K562 (cell line): ENCODE measurements around the gene PRSS1. TPM values are rescaled to one million over a fixed set of nuclear protein-coding genes. Genes with fewer than 3 reads are reported as not detected.
A peak's percentile ranks its signal among the peaks of the same experiment; 100 is the strongest.

Source experiments
- ATF1 ChIP-seq, 2 experiments: fragments of 450-650 bp in 1 of 2; IDR thresholded peaks; 2 replicates each; pipeline ENCODE4 v1.6.1; 2016; ENCODE audit warnings: missing compliant biosample characterization in 1 of 2, missing genetic modification characterization in 1 of 2
- BRCA1 ChIP-seq, 2 experiments: fragments of 450-650 bp in 1 of 2; sonication (generic) in 1 of 2; formaldehyde crosslinking in 1 of 2; IDR thresholded peaks; 2 replicates each; pipeline versions ENCODE4 v1.5.0 to v1.6.1; 2017 to 2020; ENCODE audit warnings: mild to moderate bottlenecking in 1 of 2, missing genetic modification reagents in 1 of 2
- CTBP1 ChIP-seq: fragments of 450-650 bp; IDR thresholded peaks from 2 replicates; pipeline ENCODE4 v1.6.1; 2016; ENCODE audit warnings: borderline replicate concordance
- DIDO1 ChIP-seq: fragments of 450-650 bp; IDR thresholded peaks from 2 replicates; pipeline ENCODE4 v1.6.1; 2016; ENCODE audit warnings: low read depth, missing biosample characterization, missing genetic modification characterization
- DMBX1 ChIP-seq: fragments of 250-450 bp; sonication (Bioruptor Pico); IDR thresholded peaks from 2 replicates; pipeline ENCODE4 v1.8.0; 2022; ENCODE audit warnings: inconsistent platforms, mild to moderate bottlenecking, moderate library complexity, borderline replicate concordance
- LCOR ChIP-seq: sonication (generic); formaldehyde crosslinking; IDR thresholded peaks from 2 replicates; pipeline ENCODE4 v1.8.0; 2022; ENCODE audit warnings: mild to moderate bottlenecking, missing genetic modification reagents
- MYC ChIP-seq, 2 experiments: fragments of 250-450 bp in 1 of 2; sonication (Bioruptor Pico) in 1 of 2; IDR thresholded peaks; 2 replicates each; pipeline versions ENCODE4 v1.5.1 to v1.6.1; 2012 to 2021; ENCODE audit warnings: low read depth in 2 of 2, borderline replicate concordance in 1 of 2, improper control_type of control experiment in 1 of 2, low read length in 1 of 2, mild to moderate bottlenecking in 1 of 2, moderate library complexity in 1 of 2
- RNF2 ChIP-seq: sonication (generic); IDR thresholded peaks from 2 replicates; pipeline ENCODE4 v1.6.1; 2016
- SOX6 ChIP-seq: fragments of 450-650 bp; IDR thresholded peaks from 2 replicates; pipeline ENCODE4 v1.6.1; 2014; ENCODE audit warnings: mild to moderate bottlenecking
- TAL1 ChIP-seq: fragments of 450-650 bp; IDR thresholded peaks from 2 replicates; pipeline ENCODE4 v1.6.1; 2016; ENCODE audit warnings: mild to moderate bottlenecking
- TCF3 ChIP-seq: sonication (generic); formaldehyde crosslinking; IDR thresholded peaks from 2 replicates; pipeline ENCODE4 v1.4.0; 2020; ENCODE audit warnings: mild to moderate bottlenecking, missing genetic modification reagents
- TRIM24 ChIP-seq, 2 experiments: fragments of 450-650 bp; IDR thresholded peaks; 2 replicates each; pipeline ENCODE4 v1.6.1; 2016
- ZFX ChIP-seq: sonication (generic); formaldehyde crosslinking; IDR thresholded peaks from 2 replicates; pipeline ENCODE4 v1.8.0; 2022; ENCODE audit warnings: mild to moderate bottlenecking, missing genetic modification reagents, moderate library complexity
- ZKSCAN1 ChIP-seq: fragments of 150-350 bp; IDR thresholded peaks from 2 replicates; pipeline ENCODE4 v1.6.1; 2016; ENCODE audit warnings: low read depth, low read length
- ZNF165 ChIP-seq: fragments of 250-450 bp; sonication (Bioruptor Pico); IDR thresholded peaks from 2 replicates; pipeline ENCODE4 v1.4.0; 2020; ENCODE audit warnings: borderline replicate concordance
- ZNF436 ChIP-seq: fragments of 250-450, 450-650 bp; sonication (Bioruptor Pico); formaldehyde crosslinking; IDR thresholded peaks from 2 replicates; pipeline ENCODE4 v1.7.0; 2020; ENCODE audit warnings: mild to moderate bottlenecking
- polyA plus RNA-seq, 8 experiments: library from polyadenylated mRNA; depleted of rRNA in 4 of 8; stranded (reverse) in 5 of 8; unstranded in 3 of 8; fragments of >200 nt; fragmentation: Nextera tagmentation in 2 of 8; fragmentation: Illumina TruSeq in 1 of 8; extraction: Ambion mirVana in 2 of 8; extraction: Trizol in 1 of 8; gene quantifications; 2 replicates each; pipeline versions ENCODE4 v1.2.1 to v1.2.3, GENCODE V29; 2011 to 2014; ENCODE audit warnings: inconsistent platforms in 1 of 8, missing spikeins in 1 of 8
- total RNA-seq, 7 experiments: library from RNA; depleted of rRNA in 6 of 7; stranded (reverse); fragments of >200 nt in 6 of 7; fragmentation: Illumina TruSeq in 2 of 7; extraction: Trizol in 2 of 7; gene quantifications; 2 replicates each; pipeline versions ENCODE4 v1.2.1 to v1.2.3, GENCODE V29; 2011 to 2021; ENCODE audit warnings: low replicate concordance in 1 of 7
- TF ChIP-seq, protein P1 (sequence below), 2 experiments: fragments of 250-450 bp in 1 of 2; fragments of 450-650 bp in 1 of 2; sonication (Bioruptor Pico) in 1 of 2; IDR thresholded peaks; 2 replicates each; pipeline versions ENCODE4 v1.6.1 to v1.8.0; 2016 to 2021; ENCODE audit warnings: mild to moderate bottlenecking in 2 of 2, moderate library complexity in 2 of 2, missing compliant biosample characterization in 1 of 2, missing genetic modification characterization in 1 of 2
- TF ChIP-seq, protein P2 (sequence below): sonication (generic); formaldehyde crosslinking; IDR thresholded peaks from 2 replicates; pipeline ENCODE4 v1.8.0; 2022; ENCODE audit warnings: missing genetic modification reagents, mild to moderate bottlenecking, moderate library complexity, borderline replicate concordance
- TF ChIP-seq, protein P3 (sequence below): sonication (generic); formaldehyde crosslinking; IDR thresholded peaks from 2 replicates; pipeline ENCODE4 v1.8.0; 2022; ENCODE audit warnings: mild to moderate bottlenecking, missing genetic modification reagents, borderline replicate concordance

PRSS1 gene
- total and polyA plus RNA-seq, 9 of the 15 experiments (the other 6 are each of a cell fraction or from before 2014, with no cell fraction given) = 0.07 to 6.6 (median 0.20) TPM; not detected in 6

DNA sequence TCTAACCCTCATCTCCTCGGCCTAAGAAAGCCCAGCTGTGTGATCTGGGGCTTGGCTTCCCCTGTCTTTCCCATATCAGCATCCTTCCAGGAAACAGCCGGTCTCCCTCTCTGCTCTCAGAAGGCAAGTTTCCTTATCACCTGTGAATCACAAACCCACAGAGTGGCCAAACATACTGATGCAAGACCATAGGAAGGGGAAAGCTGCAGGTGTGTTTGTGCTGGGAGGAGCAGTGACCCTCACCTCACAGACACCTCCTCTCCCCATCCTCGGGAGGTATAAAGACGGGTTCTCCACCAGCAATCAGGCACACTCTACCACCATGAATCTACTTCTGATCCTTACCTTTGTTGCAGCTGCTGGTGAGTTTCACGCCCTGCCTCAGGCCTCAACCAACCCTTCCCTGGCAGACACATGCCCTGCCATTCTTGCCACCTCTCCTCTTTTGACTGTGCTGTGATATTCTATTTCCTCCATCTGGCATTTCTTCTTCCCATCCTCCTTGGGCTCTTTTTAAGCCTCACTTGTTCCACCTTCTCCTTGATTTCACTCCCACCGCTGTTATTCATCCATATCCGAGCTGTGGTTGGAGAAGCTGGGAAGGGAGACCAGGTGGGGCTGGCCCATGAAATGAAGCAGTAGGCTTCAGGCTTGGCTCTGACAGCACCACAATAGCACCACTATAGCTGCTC, 21.5 kb downstream of the PRSS1 start, which contains the start of gene PRSS2 (continued):
- TF ChIP-seq, protein P1, sequence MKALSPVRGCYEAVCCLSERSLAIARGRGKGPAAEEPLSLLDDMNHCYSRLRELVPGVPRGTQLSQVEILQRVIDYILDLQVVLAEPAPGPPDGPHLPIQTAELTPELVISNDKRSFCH (CRISPR knock-in tag; IDR thresholded peaks at IDR 0.05) = no peak
- TF ChIP-seq, protein P1 (tag; IDR thresholded peaks at IDR 0.05) = peak; percentile 77; the same call in 1 of the 2 replicates
- TF ChIP-seq BRCA1 (IDR thresholded peaks at IDR 0.05) = no peak
- no peak for TF ChIP-seq BRCA1 (CRISPR knock-in tag; IDR thresholded peaks at IDR 0.05)
- TF ChIP-seq ZFX = no peak
- TF ChIP-seq CTBP1 = peak; percentile 37; the same call in 1 of the 2 replicates
- peak; percentile 15; the same call in 1 of the 2 replicates for TF ChIP-seq DMBX1 (CRISPR knock-in tag)
- TF ChIP-seq TCF3 (CRISPR knock-in tag) = peak; percentile 63; the same call in 1 of the 2 replicates
- peak in 1 of 2 experiments; percentile 42; a peak in 1 of 4 replicates for TF ChIP-seq TRIM24 (IDR thresholded peaks at IDR 0.05)
- TF ChIP-seq ZNF436 (CRISPR knock-in tag) = no peak
- TF ChIP-seq, protein P2, sequence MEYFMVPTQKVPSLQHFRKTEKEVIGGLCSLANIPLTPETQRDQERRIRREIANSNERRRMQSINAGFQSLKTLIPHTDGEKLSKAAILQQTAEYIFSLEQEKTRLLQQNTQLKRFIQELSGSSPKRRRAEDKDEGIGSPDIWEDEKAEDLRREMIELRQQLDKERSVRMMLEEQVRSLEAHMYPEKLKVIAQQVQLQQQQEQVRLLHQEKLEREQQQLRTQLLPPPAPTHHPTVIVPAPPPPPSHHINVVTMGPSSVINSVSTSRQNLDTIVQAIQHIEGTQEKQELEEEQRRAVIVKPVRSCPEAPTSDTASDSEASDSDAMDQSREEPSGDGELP (CRISPR knock-in tag) = peak; percentile 51; the same call in 1 of the 2 replicates
- TF ChIP-seq DIDO1 (tag) = 0 out of 2 replicates have a peak, but pooled peaks have one; percentile 17
- no peak for TF ChIP-seq SOX6
- TF ChIP-seq TAL1 = peak; percentile 32
- peak; percentile 78; the same call in 1 of the 2 replicates for TF ChIP-seq LCOR (CRISPR knock-in tag)
- TF ChIP-seq ATF1 (CRISPR knock-in tag; IDR thresholded peaks at IDR 0.05) = no peak
- no peak for TF ChIP-seq ATF1 (tag; IDR thresholded peaks at IDR 0.05)
- no peak for TF ChIP-seq RNF2
- TF ChIP-seq, protein P3, sequence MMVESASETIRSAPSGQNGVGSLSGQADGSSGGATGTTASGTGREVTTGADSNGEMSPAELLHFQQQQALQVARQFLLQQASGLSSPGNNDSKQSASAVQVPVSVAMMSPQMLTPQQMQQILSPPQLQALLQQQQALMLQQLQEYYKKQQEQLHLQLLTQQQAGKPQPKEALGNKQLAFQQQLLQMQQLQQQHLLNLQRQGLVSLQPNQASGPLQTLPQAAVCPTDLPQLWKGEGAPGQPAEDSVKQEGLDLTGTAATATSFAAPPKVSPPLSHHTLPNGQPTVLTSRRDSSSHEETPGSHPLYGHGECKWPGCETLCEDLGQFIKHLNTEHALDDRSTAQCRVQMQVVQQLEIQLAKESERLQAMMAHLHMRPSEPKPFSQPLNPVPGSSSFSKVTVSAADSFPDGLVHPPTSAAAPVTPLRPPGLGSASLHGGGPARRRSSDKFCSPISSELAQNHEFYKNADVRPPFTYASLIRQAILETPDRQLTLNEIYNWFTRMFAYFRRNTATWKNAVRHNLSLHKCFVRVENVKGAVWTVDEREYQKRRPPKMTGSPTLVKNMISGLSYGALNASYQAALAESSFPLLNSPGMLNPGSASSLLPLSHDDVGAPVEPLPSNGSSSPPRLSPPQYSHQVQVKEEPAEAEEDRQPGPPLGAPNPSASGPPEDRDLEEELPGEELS (CRISPR knock-in tag) = no peak
- no peak for TF ChIP-seq ZNF165 (CRISPR knock-in tag)
- no peak for TF ChIP-seq ZKSCAN1
- TF ChIP-seq MYC (IDR thresholded peaks at IDR 0.05; ENCODE audit: low read depth, low read length) = no peak
- no peak for TF ChIP-seq MYC (CRISPR knock-in tag; IDR thresholded peaks at IDR 0.05; ENCODE audit: borderline replicate concordance, low read depth)
